Esophagus squamous epithelium (tissue), 5 donors: ENCODE results near the gene SSRP1. TPM values are rescaled to one million over a fixed set of nuclear protein-coding genes. Genes with fewer than 3 reads are reported as not detected.

Experiments
- DNase-seq: peaks from one replicate; lab custom pipeline; 2025; lab: John Stamatoyannopoulos, UW
- H3K27ac ChIP-seq, 4 donors: fragments of 200-600 bp; sonication (generic); one replicate each; pipeline ENCODE4 v1.5.1; 2016 to 2019; ENCODE audit warnings: mild to moderate bottlenecking in 1 of 4
- H3K27me3 ChIP-seq, 4 donors: fragments of 200-600 bp; sonication (generic); 1 replicate in 3 of 4; 2 replicates in 1 of 4; pipeline versions ENCODE4 v1.5.1 to v1.6.0; 2017 to 2021; ENCODE audit warnings: antibody characterized with exemption in 1 of 4
- H3K36me3 ChIP-seq, 3 donors: fragments of 200-600 bp; sonication (generic); one replicate each; pipeline ENCODE4 v1.5.1; 2016 to 2019
- H3K4me1 ChIP-seq, 3 donors: fragments of 200-600 bp; sonication (generic); one replicate each; pipeline ENCODE4 v1.5.1; 2017 to 2019
- H3K4me3 ChIP-seq, 4 donors: fragments of 200-600 bp; sonication (generic); 1 replicate in 3 of 4; 2 replicates in 1 of 4; pipeline ENCODE4 v1.5.1; 2016 to 2019; ENCODE audit warnings: mild to moderate bottlenecking in 2 of 4, moderate library complexity in 1 of 4
- H3K9me3 ChIP-seq, 3 donors: fragments of 200-600 bp; sonication (generic); one replicate each; pipeline ENCODE4 v1.5.1; 2016 to 2019
- CTCF ChIP-seq, 6 experiments: fragments of 450-650 bp in 4 of 6; fragments of 200-600 bp in 2 of 6; sonication (generic) in 2 of 6; IDR thresholded peaks; one replicate each; pipeline ENCODE4 v1.5.1; 2016 to 2019; ENCODE audit warnings: antibody characterized with exemption in 6 of 6, mild to moderate bottlenecking in 4 of 6, moderate library complexity in 4 of 6
- POLR2A ChIP-seq, 4 donors: fragments of 450-650 bp; IDR thresholded peaks; one replicate each; pipeline ENCODE4 v1.6.1; 2017; ENCODE audit warnings: antibody characterized with exemption in 4 of 4, mild to moderate bottlenecking in 4 of 4, moderate library complexity in 3 of 4
- WGBS, 2 donors: methylation state at CpG; one replicate each; pipeline ENCODE4 v1.1.5; 2018; 5-methylcytosine and 5-hydroxymethylcytosine counted together
- intact Hi-C: fragments of 100-400 bp; cut with DNase I; formaldehyde crosslinking; loops from one replicate; pipeline ENCODE4 v1.15.0; 2022
- total RNA-seq, 4 donors: library from RNA; depleted of rRNA; stranded (reverse); fragments of >200 nt; gene quantifications; one replicate each; pipeline ENCODE4 v1.1.0, GENCODE V29; 2016
- donor health status: DM: yes; HTN: yes; CAD: no.

SSRP1 gene
- total RNA-seq, 4 donors from 2014 or later, result 49.0 to 98.8 (median 81.3) TPM

- Histone ChIP-seq H3K27ac (no peak overlapping the region), H3K4me1 (no peaks in the 10 kb centered on the region), H3K27me3 (peaks cover 0 to 7% (median 0%) of the 10 kb centered on the region in 4 donors), H3K9me3 (no peaks in the 10 kb centered on the region), H3K4me3 (no peak overlapping the region), H3K36me3 (no peaks in the 10 kb centered on the region)
- WGBS, 2 donors, result 65 to 77% methylated on average over 7 of the region's 7 CpGs
- intact Hi-C loops, result no loop called here
- TF ChIP-seq CTCF (IDR thresholded peaks at IDR 0.05) (no peak), POLR2A (IDR thresholded peaks at IDR 0.05) (no peak)
- no peak for DNase-seq
These were observed 34.6 kb upstream of the SSRP1 start for GRCh38 chr11:57370251-57370650.

GRCh38 chr11:57368845-57369232 lies 33.1 kb upstream of the SSRP1 start:
- DNase-seq, result no peak
- Histone ChIP-seq H3K4me1 (no peaks in the 10 kb centered on the region), H3K27me3 (peaks cover 0 to 7% (median 0%) of the 10 kb centered on the region in 4 donors), H3K9me3 (no peaks in the 10 kb centered on the region), H3K27ac (no peak overlapping the region), H3K36me3 (no peaks in the 10 kb centered on the region), H3K4me3 (no peak overlapping the region)
- intact Hi-C loops, result no loop called here
- WGBS, 2 donors, result 54 to 72% methylated on average over 3 to 4 of the region's 5 CpGs
- TF ChIP-seq POLR2A (IDR thresholded peaks at IDR 0.05) (no peak), CTCF (IDR thresholded peaks at IDR 0.05) (no peak)

GRCh38 chr11:57368106-57368844 lies 32.6 kb upstream of the SSRP1 start:
- DNase-seq, result no peak
- WGBS, 2 donors, result 60 to 71% methylated on average over 4 to 6 of the region's 19 CpGs
- H3K27ac ChIP-seq, result no peak overlapping the region
- H3K4me3 ChIP-seq, result no peak overlapping the region
- peaks cover 0 to 7% (median 0%) of the 10 kb centered on the region in 4 donors for H3K27me3 ChIP-seq
- H3K36me3 ChIP-seq, result no peaks in the 10 kb centered on the region
- intact Hi-C loops, result no loop called here
- no peaks in the 10 kb centered on the region for H3K4me1 ChIP-seq
- H3K9me3 ChIP-seq, result no peaks in the 10 kb centered on the region
- no peak for TF ChIP-seq CTCF (IDR thresholded peaks at IDR 0.05)
- no peak for TF ChIP-seq POLR2A (IDR thresholded peaks at IDR 0.05)

GRCh38 chr11:57364851-57365660 lies 29.4 kb upstream of the SSRP1 start:
- 62 to 75% methylated on average over 8 to 9 of the region's 9 CpGs for whole genome bisulfite sequencing, 2 donors
- H3K27ac ChIP-seq, result no peak overlapping the region
- H3K4me1 ChIP-seq, result no peaks in the 10 kb centered on the region
- H3K36me3 ChIP-seq, result no peaks in the 10 kb centered on the region
- peaks cover 0 to 7% (median 0%) of the 10 kb centered on the region in 4 donors for H3K27me3 ChIP-seq
- DNase-seq, result no peak
- intact Hi-C loops, result no loop called here
- no peaks in the 10 kb centered on the region for H3K9me3 ChIP-seq
- no peak overlapping the region for H3K4me3 ChIP-seq
- TF ChIP-seq POLR2A (IDR thresholded peaks at IDR 0.05), result no peak
- TF ChIP-seq CTCF (IDR thresholded peaks at IDR 0.05), result no peak
